Measurements from ENCODE around the gene ZNF385B. TPM values are rescaled to one million over a fixed set of nuclear protein-coding genes. Genes with fewer than 3 reads are reported as not detected.

ZNF385B gene
- total and polyA plus RNA-seq, 10 of the 15 experiments (the other 5 are each of a cell fraction or from before 2014, with no cell fraction given) = not detected

- no peak for FAIRE-seq
These were observed 175.3 kb downstream of the ZNF385B start for GRCh38 chr2:179686069-179686468.

More at GRCh38 chr2:179686069-179686468, 175.3 kb downstream of the ZNF385B start:
- Histone ChIP-seq H3K9me3 (replicated peaks; ENCODE audit: control insufficient read depth, insufficient read depth, low read length) (no peaks in the 10 kb centered on the region), H3K4me2 (ENCODE audit: control insufficient read depth, insufficient read depth) (no peak overlapping the region), H3K4me3 (no peak overlapping the region), H3K36me3 (ENCODE audit: control insufficient read depth in 2 of 2, insufficient read depth in 2 of 2, low read length in 1 of 2) (no peaks in the 10 kb centered on the region), H4K20me1 (ENCODE audit: control insufficient read depth, insufficient read depth) (no peaks in the 10 kb centered on the region), H3K27ac (ENCODE audit: control insufficient read depth, insufficient read depth) (no peak overlapping the region), H3K27me3 (replicated peaks in 1 of 2; ENCODE audit: control insufficient read depth in 2 of 2, insufficient read depth in 2 of 2, low read length in 1 of 2) (no peaks in the 10 kb centered on the region), H3K4me1 (ENCODE audit: control insufficient read depth, insufficient read depth, low read length) (no peaks in the 10 kb centered on the region), H3K79me2 (ENCODE audit: control insufficient read depth, insufficient read depth, low read length) (no peaks in the 10 kb centered on the region), H2AFZ (ENCODE audit: control insufficient read depth, low read depth, low read length) (no peak overlapping the region), H3K9ac (ENCODE audit: control insufficient read depth, insufficient read depth, low read length) (no peak overlapping the region)
- ChIA-PET CTCF (no interaction called here), POLR2A (no interaction called here), RAD21 (ENCODE audit: unreplicated experiment) (no interaction called here), SMC1A (ENCODE audit: uncharacterized antibody, unreplicated experiment) (no interaction called here)
- 19% methylated on average over 2 of the region's 2 CpGs for WGBS (ENCODE audit: insufficient coverage, insufficient replicate concordance, low lambda C conversion rate, missing lambda C conversion rate)
- BruUV-seq (replicated peaks) = no TSS peak
- DNase-seq (ENCODE audit: low read depth, low spot score) (no peak), ATAC-seq (no peak)
- intact Hi-C loops (cut with micrococcal nuclease; ENCODE audit: unreplicated experiment) = no loop called here
- TF ChIP-seq BCL11A (IDR thresholded peaks at IDR 0.05; ENCODE audit: low read depth, low read length) (no peak), NKRF (conservative IDR thresholded peaks at IDR 0.05) (no peak), ZNF622 (IDR thresholded peaks at IDR 0.05) (no peak), SUZ12 (IDR thresholded peaks at IDR 0.05; ENCODE audit: unreplicated experiment) (no peak), SIN3A (IDR thresholded peaks at IDR 0.05; ENCODE audit: low read depth, low read length) (no peak), HDAC6 (IDR thresholded peaks at IDR 0.05; ENCODE audit: unreplicated experiment) (no peak), HDAC2 (IDR thresholded peaks at IDR 0.05) (no peak), EED (IDR thresholded peaks at IDR 0.05; ENCODE audit: low read depth) (no peak), RFX5 (IDR thresholded peaks at IDR 0.05; ENCODE audit: low read depth, low read length) (no peak), PAX8 (IDR thresholded peaks at IDR 0.05) (no peak), NFYB (IDR thresholded peaks at IDR 0.05; ENCODE audit: insufficient read depth, low read depth, low read length) (no peak), ZNF217 (IDR thresholded peaks at IDR 0.05) (no peak)
- in situ Hi-C loops (cut with MboI) = no loop called here
